ENCODE data around the gene IGFLR1. TPM values are rescaled to one million over a fixed set of nuclear protein-coding genes. Genes with fewer than 3 reads are reported as not detected.
"Not testable (repeated sequence)": the region's sequence is repeated elsewhere in the genome, so short reads cannot be mapped to it uniquely, and the experiment has no call there.

IGFLR1 gene
- polyA plus RNA-seq, 3 donors, result 80.5 to 144 (median 119) TPM

- peaks cover 49% of the 10 kb centered on the region for H4K20me1 ChIP-seq (ENCODE audit: insufficient read depth, low read length)
- H3K4me1 Mint-ChIP-seq, result no peaks in the 10 kb centered on the region
- no peak overlapping the region for H2AFZ ChIP-seq (ENCODE audit: insufficient read depth, low read depth, low read length, poor library complexity, severe bottlenecking)
- H3K27ac Mint-ChIP-seq, result peak overlapping the region in 3 of 7 donors; percentile 30 to 66 (median 64)
- intact Hi-C loops (cut with micrococcal nuclease), result no loop called here
- DNase-seq, result no peak
- H3K4me3 Mint-ChIP-seq, result no peak overlapping the region
- H3K9me3 Mint-ChIP-seq, result no peaks in the 10 kb centered on the region
- H3K4me3 ChIP-seq (replicated peaks in 1 of 3; ENCODE audit: low read depth in 2 of 3, low read length in 3 of 3), result no peak overlapping the region
- no peak overlapping the region for H3K4me2 ChIP-seq (replicated peaks; ENCODE audit: extremely low read depth, low read length, poor library complexity, severe bottlenecking)
- peaks cover 95 to 99% of the 10 kb centered on the region in 2 donors for H3K36me3 ChIP-seq (replicated peaks in 1 of 2; ENCODE audit: control insufficient read depth in 1 of 2, insufficient read depth in 2 of 2, low read length in 2 of 2)
- H3K27me3 Mint-ChIP-seq (ENCODE audit: low read depth in 3 of 3), result peaks cover 0 to 2% (median 2%) of the 10 kb centered on the region in 3 donors
- H3K9me3 ChIP-seq (replicated peaks in 1 of 2; ENCODE audit: control insufficient read depth in 1 of 2, insufficient read depth in 1 of 2, low read length in 2 of 2), result no peaks in the 10 kb centered on the region
- H3K4me1 ChIP-seq (ENCODE audit: control insufficient read depth in 1 of 2, insufficient read depth in 2 of 2, low read length in 2 of 2), result no peaks in the 10 kb centered on the region
- no peaks in the 10 kb centered on the region for H3K27me3 ChIP-seq (ENCODE audit: control insufficient read depth in 2 of 2, insufficient read depth in 2 of 2, low read length in 2 of 2)
- WGBS (ENCODE audit: insufficient coverage), result 100% methylated on average over 5 of the region's 23 CpGs
- no peak overlapping the region for H3K27ac ChIP-seq (ENCODE audit: low read depth in 1 of 2, low read length in 2 of 2)
- H3K36me3 Mint-ChIP-seq, result peaks cover 87 to 98% of the 10 kb centered on the region in 2 donors
- peaks cover 10% of the 10 kb centered on the region for H3K79me2 ChIP-seq (ENCODE audit: insufficient read depth, low read length)
- H3K9ac ChIP-seq (ENCODE audit: insufficient read depth, low read length, poor library complexity, severe bottlenecking), result no peak overlapping the region
- no peak for TF ChIP-seq CTCF (IDR thresholded peaks at IDR 0.05)
These were observed 16.9 kb downstream of the IGFLR1 start for GRCh38 chr19:35725216-35725861.

DNA sequence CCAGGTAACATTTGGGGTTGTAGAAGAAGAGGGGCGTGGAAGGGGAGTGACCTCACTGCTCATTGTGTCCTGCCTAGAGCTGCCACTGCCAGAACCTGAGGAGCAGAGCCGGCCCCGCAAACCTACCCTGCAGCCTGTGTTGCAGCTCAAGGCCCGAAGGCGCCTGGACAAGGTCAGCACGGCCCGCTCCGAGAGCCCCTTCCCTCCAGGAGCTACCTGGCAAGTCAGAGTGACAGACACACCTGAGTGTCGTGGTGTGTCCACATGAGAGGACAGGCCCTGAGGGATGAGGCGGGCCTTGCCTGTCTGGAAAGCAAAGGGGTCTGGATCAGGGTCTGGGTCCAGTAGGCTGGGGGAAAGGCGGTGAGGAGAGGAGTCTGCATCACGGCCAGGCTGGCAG, 17.7 kb downstream of the IGFLR1 start:
- WGBS (ENCODE audit: insufficient coverage), result 99% methylated on average over 9 of the region's 12 CpGs
- peaks cover 82 to 94% of the 10 kb centered on the region in 2 donors for H3K36me3 Mint-ChIP-seq
- Histone ChIP-seq H3K9me3 (replicated peaks in 1 of 2; ENCODE audit: control insufficient read depth in 1 of 2, insufficient read depth in 1 of 2, low read length in 2 of 2) (no peaks in the 10 kb centered on the region), H3K4me2 (replicated peaks; ENCODE audit: extremely low read depth, low read length, poor library complexity, severe bottlenecking) (no peak overlapping the region), H3K4me1 (ENCODE audit: control insufficient read depth in 1 of 2, insufficient read depth in 2 of 2, low read length in 2 of 2) (peaks cover 0 to 5% of the 10 kb centered on the region in 2 donors), H3K27me3 (ENCODE audit: control insufficient read depth in 2 of 2, insufficient read depth in 2 of 2, low read length in 2 of 2) (no peaks in the 10 kb centered on the region), H3K79me2 (ENCODE audit: insufficient read depth, low read length) (peaks cover 18% of the 10 kb centered on the region), H2AFZ (ENCODE audit: insufficient read depth, low read depth, low read length, poor library complexity, severe bottlenecking) (no peak overlapping the region), H3K4me3 (replicated peaks in 1 of 3; ENCODE audit: low read depth in 2 of 3, low read length in 3 of 3) (no peak overlapping the region), H3K36me3 (replicated peaks in 1 of 2; ENCODE audit: control insufficient read depth in 1 of 2, insufficient read depth in 2 of 2, low read length in 2 of 2) (peaks cover 91 to 99% of the 10 kb centered on the region in 2 donors), H3K27ac (ENCODE audit: low read depth in 1 of 2, low read length in 2 of 2) (no peak overlapping the region), H3K9ac (ENCODE audit: insufficient read depth, low read length, poor library complexity, severe bottlenecking) (no peak overlapping the region), H4K20me1 (ENCODE audit: insufficient read depth, low read length) (peaks cover 51% of the 10 kb centered on the region)
- DNase-seq, result no peak
- H3K4me1 Mint-ChIP-seq, result peaks cover 3% of the 10 kb centered on the region
- no peak for TF ChIP-seq CTCF (IDR thresholded peaks at IDR 0.05)
- H3K27me3 Mint-ChIP-seq (ENCODE audit: low read depth in 3 of 3), result peaks cover 0 to 2% (median 2%) of the 10 kb centered on the region in 3 donors
- H3K4me3 Mint-ChIP-seq, result no peak overlapping the region
- H3K9me3 Mint-ChIP-seq, result no peaks in the 10 kb centered on the region
- intact Hi-C loops (cut with micrococcal nuclease), result no loop called here
- H3K27ac Mint-ChIP-seq, result peak overlapping the region in 1 of 7 donors; percentile 33

DNA sequence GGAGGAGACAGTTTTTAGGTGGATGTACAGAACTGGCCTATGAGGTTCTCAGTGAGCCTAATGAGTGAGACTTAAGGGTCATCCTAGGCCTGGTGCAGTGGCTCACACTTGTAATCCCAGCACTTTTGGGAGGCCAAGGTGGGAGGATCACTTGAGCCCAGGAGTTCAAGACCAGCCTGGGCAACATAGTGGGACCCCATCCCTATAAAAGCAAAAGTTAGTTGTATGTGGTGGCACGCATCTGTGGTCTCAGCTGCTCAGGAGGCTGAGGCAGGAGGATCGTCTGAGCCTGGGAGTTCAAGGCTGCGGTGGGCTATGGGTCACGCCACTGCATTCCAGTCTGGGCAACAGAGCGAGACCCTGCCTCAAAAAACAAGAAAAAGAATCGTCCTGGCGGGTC, 18.1 kb downstream of the IGFLR1 start:
- H3K9me3 Mint-ChIP-seq; H3K4me3 Mint-ChIP-seq; H3K4me1 ChIP-seq (ENCODE audit: control insufficient read depth in 1 of 2, insufficient read depth in 2 of 2, low read length in 2 of 2); H3K4me1 Mint-ChIP-seq; intact Hi-C loops (cut with micrococcal nuclease); H3K27me3 ChIP-seq (ENCODE audit: control insufficient read depth in 2 of 2, insufficient read depth in 2 of 2, low read length in 2 of 2); H3K9me3 ChIP-seq (replicated peaks in 1 of 2; ENCODE audit: control insufficient read depth in 1 of 2, insufficient read depth in 1 of 2, low read length in 2 of 2); H3K9ac ChIP-seq (ENCODE audit: insufficient read depth, low read length, poor library complexity, severe bottlenecking); H3K27ac ChIP-seq (ENCODE audit: low read depth in 1 of 2, low read length in 2 of 2); H3K4me2 ChIP-seq (replicated peaks; ENCODE audit: extremely low read depth, low read length, poor library complexity, severe bottlenecking); H3K4me3 ChIP-seq (replicated peaks in 1 of 3; ENCODE audit: low read depth in 2 of 3, low read length in 3 of 3); H3K27me3 Mint-ChIP-seq (ENCODE audit: low read depth in 3 of 3); DNase-seq; H3K27ac Mint-ChIP-seq; H2AFZ ChIP-seq (ENCODE audit: insufficient read depth, low read depth, low read length, poor library complexity, severe bottlenecking): not testable (repeated sequence)
- WGBS (ENCODE audit: insufficient coverage), result 97% methylated on average over 7 of the region's 7 CpGs
- Histone ChIP-seq H4K20me1 (ENCODE audit: insufficient read depth, low read length) (peaks cover 56% of the 10 kb centered on the region), H3K36me3 (replicated peaks in 1 of 2; ENCODE audit: control insufficient read depth in 1 of 2, insufficient read depth in 2 of 2, low read length in 2 of 2) (peaks cover 87 to 97% of the 10 kb centered on the region in 2 donors), H3K79me2 (ENCODE audit: insufficient read depth, low read length) (peaks cover 22% of the 10 kb centered on the region)
- peaks cover 80 to 90% of the 10 kb centered on the region in 2 donors for H3K36me3 Mint-ChIP-seq
